ENCODE data around the gene SETD6.
"Not testable (repeated sequence)": the region's sequence is repeated elsewhere in the genome, so short reads cannot be mapped to it uniquely, and the experiment has no call there.

The SETD6 gene

GRCh38 chr16:58515125-58515870 is at the start of gene SETD6:
Gene SETD6, plus strand, starts transcription at chr16:58515517. Its CDS starts 21 bp downstream, at chr16:58515538.
- peak; percentile 86 for DNase-seq

DNA sequence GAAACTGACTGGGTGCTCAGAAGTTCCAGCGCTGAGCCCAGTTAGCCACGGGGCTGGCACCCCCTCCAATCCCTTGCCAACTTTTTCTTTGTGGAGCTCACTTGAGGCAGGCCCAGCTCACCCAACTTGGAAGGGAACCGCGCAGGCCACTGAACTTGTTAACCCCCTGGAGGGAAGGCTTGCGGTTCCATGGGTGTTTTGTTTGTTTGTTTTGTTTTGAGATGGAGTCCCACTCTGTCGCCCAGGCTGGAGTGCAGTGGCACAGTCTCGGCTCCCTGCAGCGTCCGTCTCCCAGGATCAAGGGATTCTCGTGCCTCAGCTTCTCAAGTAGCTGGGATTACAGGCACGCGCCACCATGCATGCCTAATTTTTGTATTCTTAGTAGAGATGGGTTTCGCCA is 49.5 kb upstream of the SETD6 start:
- DNase-seq: no peak

GRCh38 chr16:58466396-58466795 is 48.9 kb upstream of the SETD6 start:
- no peak for DNase-seq

- no peak for DNase-seq
Measured at GRCh38 chr16:58467905-58468304, 47.4 kb upstream of the SETD6 start.

GRCh38 chr16:58471209-58471975 is 43.9 kb upstream of the SETD6 start:
- DNase-seq: no peak

DNA sequence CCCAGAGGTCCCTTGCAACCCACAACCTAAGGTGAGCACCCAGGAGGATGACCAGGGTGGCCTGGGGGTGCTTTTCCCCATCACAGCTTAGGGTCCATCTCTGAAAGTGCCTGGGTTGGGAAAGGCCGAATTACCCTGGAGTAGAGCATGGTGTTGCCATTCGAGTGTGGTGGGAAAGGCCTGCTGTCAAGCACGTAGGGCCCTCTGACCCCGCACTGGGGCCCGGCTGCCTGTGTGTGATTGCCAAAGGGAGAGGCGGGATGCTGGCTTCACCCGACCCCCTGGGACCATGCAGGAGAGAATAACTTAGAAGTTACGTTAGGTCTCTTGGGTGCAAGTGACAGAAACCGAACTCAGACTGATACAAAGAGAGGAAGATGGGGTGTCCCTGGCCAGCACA is 43.1 kb upstream of the SETD6 start:
- no peak for DNase-seq

DNA sequence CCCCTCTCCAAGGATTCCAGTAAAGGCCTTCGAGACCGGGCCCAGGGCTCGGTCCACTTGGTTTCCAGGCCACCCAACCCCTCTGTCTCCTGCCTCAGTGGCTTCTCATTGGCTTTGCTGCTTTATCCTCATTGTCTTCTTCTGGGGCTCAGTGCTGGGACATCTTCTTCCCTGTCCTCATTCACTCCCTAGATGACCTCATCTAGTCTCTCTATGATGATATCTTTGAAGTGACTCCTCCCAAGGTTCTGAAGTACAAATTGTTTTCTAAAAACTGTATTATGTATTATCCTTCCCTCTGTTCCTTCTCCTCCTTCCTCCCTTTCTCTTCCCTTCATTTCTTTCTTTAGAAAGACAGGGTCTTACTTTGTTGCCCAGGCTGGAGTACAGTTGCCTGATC is 42.5 kb upstream of the SETD6 start:
- DNase-seq: no peak

GRCh38 chr16:58474296-58474695 is 41.0 kb upstream of the SETD6 start:
- no peak for DNase-seq

DNA sequence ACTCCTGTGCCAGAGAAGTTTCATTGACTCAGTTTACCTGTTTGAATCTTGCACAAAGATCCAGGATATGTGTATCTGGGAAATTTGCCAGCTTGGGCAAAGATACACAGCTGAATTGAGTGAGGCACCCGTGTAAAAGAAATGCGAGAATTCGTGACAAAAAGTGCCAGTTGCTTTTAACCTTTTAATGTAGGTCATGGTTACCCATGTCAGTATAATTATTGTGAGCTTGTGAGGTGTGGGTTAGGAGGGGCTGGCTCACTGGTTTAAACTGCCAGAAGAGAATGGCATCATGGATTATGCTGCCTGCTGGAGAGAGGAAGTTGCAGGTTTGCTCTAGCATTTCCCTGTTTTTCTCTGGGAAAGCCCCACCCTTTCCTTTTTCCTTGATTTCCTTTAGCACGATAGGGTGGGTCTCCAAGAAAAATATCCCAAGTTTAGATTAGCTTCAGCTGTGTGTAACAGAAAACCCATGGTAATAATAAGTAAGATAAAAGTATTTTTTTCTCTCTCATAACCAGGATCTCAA is 40.2 kb upstream of the SETD6 start:
- DNase-seq: no peak

GRCh38 chr16:58476791-58477190 is 38.5 kb upstream of the SETD6 start:
- no peak for DNase-seq

DNA sequence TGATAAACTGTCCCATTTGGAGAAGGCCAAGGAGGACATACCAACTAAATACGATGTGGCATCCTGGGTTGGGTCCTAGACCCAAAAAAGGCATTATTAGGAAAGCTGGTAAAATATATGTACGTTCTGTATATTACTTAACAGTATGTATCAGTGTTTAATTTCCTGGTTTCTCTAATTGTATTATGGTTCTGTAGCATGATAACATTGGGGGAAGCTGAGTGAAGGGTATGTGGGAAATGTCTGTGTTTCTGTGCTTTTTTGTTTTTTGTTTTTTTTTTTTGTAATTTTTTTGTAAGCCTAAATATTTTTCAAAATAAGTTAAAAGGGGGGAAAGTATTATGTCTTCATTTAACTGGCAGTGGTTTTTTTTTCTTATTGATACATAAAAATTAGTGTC is 36.9 kb upstream of the SETD6 start:
- DNase-seq: no peak

DNA sequence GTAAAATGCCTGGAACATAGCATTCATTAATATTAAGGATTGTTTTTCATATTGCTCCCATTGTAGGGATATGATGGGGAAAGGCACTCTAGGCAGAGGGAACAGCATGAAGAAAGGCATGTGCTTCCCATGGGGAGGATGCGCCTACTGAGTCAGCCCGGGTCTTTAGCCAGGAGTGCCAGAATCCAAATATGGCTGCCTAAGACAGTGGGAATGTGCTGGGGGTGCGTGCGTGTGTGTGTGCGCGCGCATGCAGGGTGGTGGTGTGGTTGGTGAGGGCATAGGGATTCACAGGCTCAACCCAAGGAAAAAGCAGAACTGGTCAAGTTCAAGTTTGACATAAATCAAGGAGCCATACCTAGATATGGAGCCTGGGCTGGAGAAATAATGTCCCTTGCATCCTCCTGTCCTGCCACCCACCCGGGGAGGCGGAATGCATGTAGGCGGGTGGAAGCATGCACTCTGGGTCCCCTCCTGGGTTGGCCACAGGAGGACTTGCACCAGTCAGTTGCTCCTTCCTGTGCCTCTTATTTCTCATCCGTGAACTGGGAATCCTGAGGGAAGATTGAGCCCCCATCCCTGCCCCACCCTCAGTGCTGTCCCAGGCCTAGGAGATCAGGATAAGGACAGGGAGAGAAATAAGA is 34.0 kb upstream of the SETD6 start:
- no peak for DNase-seq

- no peak for DNase-seq
Measured at GRCh38 chr16:58481931-58482330, 33.4 kb upstream of the SETD6 start.

GRCh38 chr16:58485184-58485887 is 30.0 kb upstream of the SETD6 start:
- DNase-seq: no peak

DNA sequence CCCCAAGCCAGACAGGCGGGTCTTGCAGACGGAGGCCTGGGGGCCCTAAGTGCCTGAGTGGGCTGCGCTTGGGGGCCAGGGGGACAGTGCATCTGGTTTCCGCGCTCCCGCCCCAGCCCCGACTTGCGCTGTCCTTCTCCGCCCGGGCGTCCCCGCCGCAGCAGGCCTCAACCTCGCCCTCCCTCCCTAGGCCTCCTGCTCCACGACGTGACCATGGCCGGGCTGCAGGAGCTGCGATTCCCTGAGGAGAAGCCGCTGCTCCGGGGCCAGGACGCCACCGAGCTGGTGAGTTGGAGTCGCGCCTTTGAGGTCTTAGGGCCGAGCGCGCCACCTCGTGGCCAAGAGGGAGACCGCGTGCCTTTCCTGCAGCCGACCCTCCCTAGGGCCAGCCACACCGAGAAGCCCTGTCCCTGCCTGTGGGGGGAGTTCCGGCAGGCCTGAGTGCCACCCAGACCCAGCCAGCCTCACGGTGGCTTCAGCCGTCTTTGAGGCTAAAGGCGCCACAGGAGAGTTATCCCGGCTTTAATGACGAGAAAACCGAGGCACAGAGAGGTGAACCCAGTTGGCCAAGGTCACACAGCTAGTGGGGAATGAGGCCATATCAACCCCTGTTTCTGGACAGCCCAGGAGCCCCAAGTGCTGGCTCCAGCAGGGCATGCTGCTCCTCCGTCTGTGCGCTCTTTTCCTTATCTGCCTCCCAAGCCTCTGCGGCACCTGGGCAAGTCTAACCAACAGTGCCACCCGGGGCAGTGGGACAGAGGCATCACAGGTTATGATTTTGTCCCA is 27.6 kb upstream of the SETD6 start:
- peak; percentile 78 for DNase-seq

DNA sequence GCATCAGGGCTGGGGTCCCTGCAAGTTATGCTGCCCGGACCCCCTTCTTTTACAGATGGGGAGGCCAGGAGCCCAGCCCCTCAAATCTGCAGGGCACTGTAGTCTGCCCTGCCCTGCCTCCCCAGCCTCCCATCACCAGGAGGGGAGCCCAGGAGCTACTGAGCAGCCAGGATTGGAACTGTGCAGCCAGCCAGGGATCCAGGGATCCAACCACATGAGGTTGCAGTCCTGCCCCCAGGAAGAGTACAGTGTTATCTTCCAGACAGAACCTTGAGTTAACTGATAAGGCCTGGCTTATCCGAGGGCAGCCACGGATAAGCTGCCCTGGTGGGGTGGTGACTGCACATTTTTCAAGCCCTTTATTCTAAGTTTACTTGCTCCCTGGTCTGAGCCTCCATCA is 26.8 kb upstream of the SETD6 start:
- no peak for DNase-seq

DNA sequence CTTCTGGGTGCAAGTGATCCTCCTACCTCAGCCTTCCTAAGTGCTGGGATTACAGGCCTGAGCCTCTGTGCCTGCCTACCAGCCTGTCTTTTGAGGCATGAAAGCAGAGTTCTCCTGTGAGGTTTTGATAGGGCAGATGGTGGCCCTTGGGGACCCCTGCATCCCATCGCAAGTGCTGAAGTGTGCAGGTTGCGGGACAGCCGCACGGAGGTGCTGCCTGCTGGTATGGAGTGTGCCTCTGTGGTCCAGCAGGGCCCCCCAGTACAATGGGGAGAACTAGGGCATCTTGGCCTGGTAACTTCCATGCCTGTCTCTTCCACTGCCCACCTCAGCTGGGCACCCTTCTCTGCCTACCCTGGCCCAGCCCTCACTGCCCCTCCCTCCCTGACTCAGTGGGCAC is 25.3 kb upstream of the SETD6 start:
- no peak for DNase-seq

DNA sequence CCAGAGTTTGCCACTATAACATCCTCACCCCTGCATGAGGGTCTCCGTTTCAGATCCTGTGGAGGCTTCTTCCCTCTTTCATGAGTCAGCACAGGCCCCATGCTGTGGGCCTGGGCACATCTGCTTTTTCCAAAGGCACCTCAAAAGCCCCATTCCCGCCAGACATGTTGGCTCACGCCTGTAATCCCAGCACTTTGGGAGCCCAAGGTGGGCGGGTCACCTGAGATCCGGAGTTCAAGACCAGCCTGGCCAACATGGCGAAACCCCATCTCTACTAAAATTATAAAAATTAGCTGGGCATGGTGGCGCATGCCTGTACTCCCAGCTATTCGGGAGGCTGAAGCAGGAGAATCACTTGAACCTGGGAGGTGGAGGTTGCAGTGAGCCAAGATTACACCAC is 24.8 kb upstream of the SETD6 start:
- not testable (repeated sequence) for DNase-seq

DNA sequence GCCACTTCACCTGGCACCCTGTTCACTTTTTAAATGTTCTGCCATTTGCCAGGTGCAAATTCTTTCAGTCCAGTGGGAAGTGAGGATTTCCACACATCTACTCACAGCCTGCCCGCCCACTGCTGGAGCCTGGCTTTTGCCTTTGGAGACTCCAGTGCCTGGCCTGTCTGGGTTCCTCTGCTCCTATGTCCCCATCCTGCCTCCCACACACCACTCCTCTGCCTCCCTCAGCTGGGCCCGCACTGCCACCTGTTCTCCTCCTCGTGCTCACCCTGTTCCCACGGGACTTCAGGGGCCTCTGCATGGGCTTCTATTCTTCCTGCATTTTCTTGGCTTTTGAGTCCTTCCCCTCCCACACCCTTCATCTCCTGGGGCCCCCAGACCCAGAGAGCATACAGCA is 23.3 kb upstream of the SETD6 start:
- DNase-seq: no peak

DNA sequence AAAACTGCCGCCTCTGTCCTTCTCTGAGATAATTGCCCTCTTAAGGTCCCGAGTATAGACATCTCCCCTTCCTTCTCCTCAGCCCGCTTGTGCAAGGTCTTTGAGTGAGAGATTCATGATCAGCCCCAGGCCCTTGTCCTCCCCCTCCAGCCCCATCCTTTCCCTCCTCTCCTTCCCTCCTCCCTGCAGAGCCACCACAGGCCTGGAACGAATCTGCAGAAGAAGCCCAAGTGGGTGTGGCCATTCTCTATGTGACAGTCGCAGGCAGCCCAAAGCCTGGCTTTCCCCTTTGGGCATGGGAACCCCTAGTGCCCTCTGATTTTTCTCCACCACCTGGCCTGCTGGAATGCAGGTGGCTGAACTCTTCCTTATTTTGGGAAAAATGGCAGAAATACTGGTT is 22.6 kb upstream of the SETD6 start:
- DNase-seq: no peak

- DNase-seq: no peak
Measured at GRCh38 chr16:58493756-58494431, 21.4 kb upstream of the SETD6 start.
